SK-N-SH treated with all-trans-retinoic acid at 6 μM for 48 hours (cell line): ENCODE measurements around the gene KAT7.

ENCODE experiments used
- ATAC-seq: fragments of 200-7000 bp; cut with Tn5 transposase; 3 replicates; pipeline ENCODE4 v1.9.1; 2020; ENCODE audit warnings: mild to moderate bottlenecking, moderate library complexity
- ARNTL ChIP-seq: fragments of 450-650 bp; formaldehyde crosslinking; IDR thresholded peaks from 2 replicates; pipeline ENCODE4 v1.5.0; 2020; ENCODE audit warnings: low read depth, mild to moderate bottlenecking, moderate library complexity, borderline replicate concordance
- CREB5 ChIP-seq: fragments of 250-450 bp; sonication (Bioruptor Pico); IDR thresholded peaks from 2 replicates; pipeline ENCODE4 v1.5.1; 2020; ENCODE audit warnings: low read depth, mild to moderate bottlenecking, moderate library complexity
- ESRRG ChIP-seq: fragments of 250-450 bp; sonication (Bioruptor Pico); IDR thresholded peaks from 2 replicates; pipeline ENCODE4 v1.6.1; 2021; ENCODE audit warnings: mild to moderate bottlenecking
- GLIS3 ChIP-seq: fragments of 250-450 bp; sonication (Bioruptor Pico); IDR thresholded peaks from 2 replicates; pipeline ENCODE4 v1.5.0; 2020; ENCODE audit warnings: mild to moderate bottlenecking, moderate library complexity
- ISL1 ChIP-seq: fragments of 250-450 bp; sonication (Bioruptor Pico); IDR thresholded peaks from 2 replicates; pipeline ENCODE4 v2.1.2; 2022; ENCODE audit warnings: mild to moderate bottlenecking, moderate library complexity
- OSR1 ChIP-seq: fragments of 250-450 bp; sonication (Bioruptor Pico); IDR thresholded peaks from 2 replicates; pipeline ENCODE4 v1.8.0; 2022; ENCODE audit warnings: moderate library complexity, mild to moderate bottlenecking, inconsistent platforms
- PATZ1 ChIP-seq: fragments of 250-450 bp; sonication (Bioruptor Pico); IDR thresholded peaks from 2 replicates; pipeline ENCODE4 v1.8.0; 2020; ENCODE audit warnings: mild to moderate bottlenecking, moderate library complexity, borderline replicate concordance
- POU6F1 ChIP-seq: fragments of 250-450 bp; sonication (Bioruptor Pico); IDR thresholded peaks from 2 replicates; pipeline ENCODE4 v1.8.0; 2021; ENCODE audit warnings: low read depth, mild to moderate bottlenecking, moderate library complexity, borderline replicate concordance
- PPARA ChIP-seq: fragments of 250-450 bp; sonication (Bioruptor Pico); IDR thresholded peaks from 2 replicates; pipeline ENCODE4 v1.5.0; 2020; ENCODE audit warnings: mild to moderate bottlenecking, borderline replicate concordance
- RARB ChIP-seq: fragments of 250-450 bp; sonication (Bioruptor Pico); IDR thresholded peaks from 2 replicates; pipeline ENCODE4 v1.8.0; 2021; ENCODE audit warnings: mild to moderate bottlenecking, moderate library complexity
- SNAI2 ChIP-seq: fragments of 250-450 bp; sonication (Bioruptor Pico); IDR thresholded peaks from 2 replicates; pipeline ENCODE4 v1.5.0; 2020; ENCODE audit warnings: mild to moderate bottlenecking, moderate library complexity
- TCF4 ChIP-seq: fragments of 250-450 bp; sonication (Bioruptor Pico); IDR thresholded peaks from 2 replicates; pipeline ENCODE4 v1.8.0; 2021; ENCODE audit warnings: mild to moderate bottlenecking, moderate library complexity, borderline replicate concordance
- ZFP3 ChIP-seq: fragments of 250-450 bp; sonication (Bioruptor Pico); IDR thresholded peaks from 2 replicates; pipeline ENCODE4 v1.5.0; 2020; ENCODE audit warnings: mild to moderate bottlenecking, moderate library complexity
- ZFP30 ChIP-seq: fragments of 450-650 bp; formaldehyde crosslinking; IDR thresholded peaks from 2 replicates; pipeline ENCODE4 v1.5.0; 2022; ENCODE audit warnings: mild to moderate bottlenecking, moderate library complexity

Gene KAT7

GRCh38 chr17:49882434-49882833, 94.0 kb downstream of the KAT7 start:
- no peak for ATAC-seq

More at GRCh38 chr17:49882434-49882833, 94.0 kb downstream of the KAT7 start:
- TF ChIP-seq ARNTL (CRISPR knock-in tag), result no peak
- no peak for TF ChIP-seq ISL1 (CRISPR knock-in tag)
- TF ChIP-seq CREB5, result no peak
- no peak for TF ChIP-seq PATZ1 (CRISPR knock-in tag)
- no peak for TF ChIP-seq RARB (CRISPR knock-in tag)
- no peak for TF ChIP-seq POU6F1 (CRISPR knock-in tag)
- TF ChIP-seq GLIS3, result no peak
- TF ChIP-seq TCF4, result no peak
- no peak for TF ChIP-seq SNAI2 (CRISPR knock-in tag)
- no peak for TF ChIP-seq OSR1 (CRISPR knock-in tag)
- TF ChIP-seq ZFP30 (CRISPR knock-in tag), result no peak
- TF ChIP-seq PPARA (CRISPR knock-in tag), result no peak
- TF ChIP-seq ZFP3 (CRISPR knock-in tag), result no peak
- no peak for TF ChIP-seq ESRRG (CRISPR knock-in tag)
- TF ChIP-seq, all 23 proteins: peak for 0
